Stimulated activated CD4-positive, alpha-beta T cell treated with anti-CD3 and anti-CD28 coated beads, Interleukin-1b, Interleukin-23, amount 100 ng/mL, for 48 hours (primary cell): ENCODE results near the gene PTPRN2.
"Not testable (repeated sequence)": the region's sequence is repeated elsewhere in the genome, so short reads cannot be mapped to it uniquely, and the experiment has no call there.

Experiments
- DNase-seq: peaks from one replicate; pipeline ENCODE4 v3.0.0-alpha.2; 2020

PTPRN2 gene

DNA sequence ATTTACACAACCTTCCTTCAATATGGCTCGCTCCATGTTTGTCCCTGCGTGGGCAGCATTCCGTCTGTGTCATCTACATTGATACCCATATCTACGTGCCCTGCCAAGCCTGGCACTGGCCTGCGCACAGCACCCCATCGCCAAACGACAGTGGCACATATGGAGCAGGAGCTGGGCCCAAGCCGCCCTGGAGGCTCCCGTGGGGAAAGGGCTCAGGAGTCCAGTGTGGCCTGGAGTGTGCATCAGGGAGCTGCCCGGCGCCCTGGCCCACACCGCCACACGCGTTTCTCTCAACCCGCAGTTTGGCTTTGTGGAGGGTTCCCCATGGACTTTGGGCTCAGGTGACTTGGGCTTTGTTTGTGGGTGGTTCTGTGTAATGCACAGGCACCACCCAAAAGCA lies 273.2 kb downstream of the PTPRN2 start:
- DNase-seq: no peak

DNA sequence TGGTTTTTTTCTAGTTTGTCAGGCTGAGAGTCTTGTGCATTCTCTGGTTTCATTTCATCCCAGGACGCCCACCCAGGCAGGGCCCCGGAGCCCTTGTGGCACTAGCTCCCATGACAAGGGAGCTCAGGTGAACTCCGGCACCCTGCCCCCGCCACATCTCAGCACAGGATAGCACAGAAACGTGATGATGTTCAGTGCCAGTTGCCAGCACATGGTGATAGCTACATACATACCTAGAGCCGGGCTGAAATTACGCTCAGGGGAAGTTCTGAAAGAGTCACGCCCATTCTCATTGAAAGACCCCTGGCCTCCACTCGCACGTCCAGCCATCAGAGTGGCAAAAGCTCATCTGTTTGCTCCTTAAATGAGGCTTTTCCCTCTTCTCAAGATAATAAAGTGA lies 273.7 kb downstream of the PTPRN2 start:
- no peak for DNase-seq

GRCh38 chr7:158312789-158313188 lies 274.8 kb downstream of the PTPRN2 start:
- DNase-seq: no peak

- no peak for DNase-seq
These were observed 275.8 kb downstream of the PTPRN2 start for GRCh38 chr7:158311791-158312190.

DNA sequence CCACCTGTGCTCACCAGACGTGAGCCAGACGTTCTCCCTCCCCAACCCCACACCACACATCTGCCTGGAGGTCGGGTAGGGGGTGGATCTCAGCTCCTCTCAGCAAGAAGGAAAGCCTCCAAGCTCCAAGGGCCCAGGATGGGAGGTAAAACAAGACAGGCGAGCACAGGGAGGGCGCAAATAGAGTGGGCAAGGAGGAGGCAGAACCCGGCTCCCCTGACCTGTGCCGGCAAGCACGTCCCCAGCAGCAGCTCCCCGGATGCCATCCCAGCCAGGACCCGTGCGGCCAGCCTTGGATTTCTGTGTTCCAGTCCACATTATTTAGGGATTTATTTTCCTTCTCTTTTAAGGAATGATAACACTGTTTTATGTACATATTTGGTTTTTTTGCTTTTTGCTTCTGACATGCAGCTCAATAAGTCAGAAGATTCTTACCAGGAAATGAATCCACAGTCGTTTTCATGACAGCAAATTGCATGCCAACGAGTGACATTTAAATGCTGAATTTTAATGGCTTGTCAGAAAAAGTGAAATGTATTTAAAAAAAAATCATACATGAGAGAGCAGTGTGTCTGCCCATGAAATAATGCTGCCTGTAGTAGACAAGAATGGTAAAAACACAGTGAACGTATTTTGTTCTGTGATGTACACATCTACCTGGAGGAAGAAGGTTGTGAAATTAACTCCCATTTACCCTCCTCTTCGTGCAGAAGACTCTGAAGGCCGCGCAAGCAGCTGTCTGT lies 276.5 kb downstream of the PTPRN2 start:
- DNase-seq: no peak

- DNase-seq: no peak
These were observed 277.5 kb downstream of the PTPRN2 start for GRCh38 chr7:158309868-158310763.

- DNase-seq: no peak
These were observed 279.6 kb downstream of the PTPRN2 start for GRCh38 chr7:158308001-158308400.

- not testable (repeated sequence) for DNase-seq
These were observed 283.6 kb downstream of the PTPRN2 start for GRCh38 chr7:158304072-158304471.

- no peak for DNase-seq
These were observed 284.5 kb downstream of the PTPRN2 start for GRCh38 chr7:158303121-158303520.

DNA sequence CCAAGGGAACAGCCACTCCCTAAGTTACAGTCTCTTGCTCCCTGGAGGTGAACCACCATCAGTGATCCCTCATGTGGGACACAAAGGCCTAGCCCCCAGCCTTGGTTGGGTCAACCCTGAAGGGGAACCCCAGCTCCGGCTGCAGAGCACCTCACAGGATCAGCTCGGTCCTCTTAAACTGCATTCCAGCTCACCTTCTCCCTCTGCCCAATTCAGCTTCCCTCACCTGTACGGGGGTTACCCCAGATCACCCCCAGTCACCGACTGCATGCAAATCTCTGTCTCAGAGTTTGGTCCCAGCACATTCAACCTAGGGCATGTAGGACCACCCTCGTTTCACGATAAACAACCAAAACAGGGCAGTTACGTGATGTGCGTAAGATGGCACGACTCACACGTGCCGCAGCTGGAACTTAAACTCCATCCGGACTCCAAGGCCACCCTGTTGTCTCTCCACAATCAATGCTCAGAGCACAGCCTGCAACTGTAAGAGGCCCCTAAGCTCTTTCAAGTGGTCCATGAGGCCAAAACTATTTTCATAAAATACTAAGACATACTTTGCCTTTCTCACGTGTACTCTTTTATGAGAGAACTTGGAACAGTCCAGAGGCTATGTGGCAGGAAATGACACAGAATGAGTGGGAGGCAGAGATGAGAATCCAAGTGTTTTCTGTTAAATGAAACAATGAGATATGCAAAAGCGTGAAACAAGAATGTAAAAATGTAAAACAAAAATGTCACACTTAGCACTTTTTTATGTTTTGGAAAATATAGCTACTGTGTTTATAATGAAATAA lies 285.2 kb downstream of the PTPRN2 start:
- no peak for DNase-seq

- no peak for DNase-seq
These were observed 286.4 kb downstream of the PTPRN2 start for GRCh38 chr7:158301207-158301606.

DNA sequence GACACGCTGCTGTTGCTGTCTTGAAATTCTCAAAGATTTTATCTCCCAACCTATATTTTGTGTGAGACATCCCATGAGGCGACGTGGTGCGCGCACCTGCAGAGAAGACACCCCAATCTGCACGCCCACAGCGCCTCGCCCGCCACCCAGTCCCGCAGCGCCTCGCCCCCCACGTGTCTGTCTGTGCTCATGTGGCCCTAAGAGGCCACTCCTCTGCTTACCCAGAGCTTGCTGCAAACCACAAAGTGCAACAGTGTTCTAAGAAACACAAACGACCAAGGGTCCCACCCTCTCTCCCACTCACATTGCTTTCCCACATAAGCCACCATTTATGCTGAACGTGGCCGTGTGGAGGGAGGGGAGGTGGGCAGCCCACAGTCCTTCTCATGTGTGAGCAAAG lies 287.2 kb downstream of the PTPRN2 start:
- DNase-seq: no peak

DNA sequence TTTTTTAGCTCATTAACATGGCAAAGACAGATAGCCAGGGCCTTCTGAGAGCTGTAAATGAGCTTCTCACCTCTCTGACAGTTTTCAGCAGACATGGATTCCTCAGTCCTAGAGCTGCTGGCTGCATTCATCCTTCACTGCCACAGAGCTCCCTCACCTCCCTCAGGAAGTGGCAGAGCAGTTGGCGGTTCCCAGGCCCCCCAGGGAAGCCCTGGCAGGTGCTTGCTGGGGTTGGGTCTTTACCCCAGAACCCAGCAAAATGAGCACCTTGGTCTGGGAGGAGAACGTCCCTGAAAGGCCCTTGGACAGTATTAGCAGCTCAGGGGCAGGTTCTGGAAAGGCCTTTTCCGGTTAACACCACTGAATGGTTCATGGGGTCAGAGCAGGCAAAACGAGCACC lies 288.0 kb downstream of the PTPRN2 start:
- DNase-seq: no peak

GRCh38 chr7:158296798-158297104 lies 290.9 kb downstream of the PTPRN2 start:
- DNase-seq: no peak

DNA sequence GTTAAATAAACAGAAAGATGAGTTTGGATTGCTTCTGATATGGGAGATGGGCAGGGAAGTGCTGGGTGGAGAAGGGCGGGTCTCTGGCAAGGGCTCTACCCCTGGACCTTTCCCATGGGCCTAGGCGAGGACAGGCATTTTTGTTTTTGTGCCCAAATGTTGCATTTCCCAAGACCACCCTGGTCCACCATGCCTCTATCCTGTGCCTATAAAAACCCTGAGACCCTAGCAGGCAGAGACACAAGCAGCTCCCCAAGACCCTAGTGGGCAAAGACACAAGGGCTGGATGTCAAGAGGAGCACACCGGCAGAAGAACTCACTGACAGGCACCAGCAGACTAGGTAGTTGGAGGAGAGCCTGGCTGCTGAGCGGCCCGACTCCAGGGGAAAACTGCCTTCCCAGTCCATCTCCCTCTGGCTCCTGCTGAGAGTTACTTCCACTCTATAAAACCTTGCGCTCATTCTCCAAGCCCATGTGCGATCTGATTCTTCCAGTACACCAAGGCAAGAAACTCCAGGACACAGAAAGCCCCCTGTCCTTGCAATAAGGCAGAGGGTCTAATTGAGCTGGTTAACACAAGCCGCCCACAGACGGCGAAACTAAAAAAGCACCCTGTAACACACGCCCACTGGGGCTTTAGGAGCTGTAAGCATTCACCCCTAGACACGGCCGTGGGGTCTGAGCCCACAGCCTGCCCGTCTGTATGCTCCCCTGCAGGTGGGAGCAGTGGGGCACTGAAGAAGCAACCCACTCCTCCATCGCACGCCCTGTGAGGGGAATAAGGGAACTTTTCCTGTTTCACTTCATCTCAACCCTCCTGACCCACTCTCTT lies 291.4 kb downstream of the PTPRN2 start:
- no peak for DNase-seq

DNA sequence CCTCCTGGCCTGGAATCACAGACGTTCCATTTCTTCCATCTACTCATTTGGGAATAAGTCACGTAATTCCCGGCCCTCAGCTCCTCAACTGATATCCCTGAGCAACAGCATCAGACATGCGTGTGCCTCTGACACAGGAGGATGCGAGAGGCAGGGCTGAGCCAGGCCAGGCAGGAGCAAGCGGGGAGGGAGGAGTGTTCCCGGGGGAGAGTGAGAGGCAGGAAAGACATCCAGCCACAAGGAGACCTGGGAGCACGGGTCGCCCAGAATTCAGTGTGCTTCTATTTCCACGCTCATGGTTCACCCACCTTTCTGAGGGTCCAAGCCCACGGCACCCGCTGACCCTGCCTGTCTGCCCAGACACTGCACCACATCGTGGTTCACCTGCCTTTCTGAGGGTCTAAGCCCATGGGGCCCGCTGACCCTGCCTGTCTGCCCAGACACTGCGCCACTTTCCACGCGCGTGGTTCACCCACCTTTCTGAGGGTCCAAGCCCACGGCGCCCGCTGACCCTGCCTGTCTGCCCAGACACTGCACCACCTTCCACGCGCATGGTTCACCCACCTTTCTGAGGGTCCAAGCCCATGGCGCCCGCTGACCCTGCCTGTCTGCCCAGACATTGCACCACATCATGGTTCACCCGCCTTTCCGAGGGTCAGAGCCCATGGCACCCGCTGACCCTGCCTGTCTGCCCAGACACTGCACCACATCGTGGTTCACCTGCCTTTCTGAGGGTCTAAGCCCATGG lies 293.0 kb downstream of the PTPRN2 start:
- not testable (repeated sequence) for DNase-seq

GRCh38 chr7:158292948-158293347 lies 294.7 kb downstream of the PTPRN2 start:
- no peak for DNase-seq

DNA sequence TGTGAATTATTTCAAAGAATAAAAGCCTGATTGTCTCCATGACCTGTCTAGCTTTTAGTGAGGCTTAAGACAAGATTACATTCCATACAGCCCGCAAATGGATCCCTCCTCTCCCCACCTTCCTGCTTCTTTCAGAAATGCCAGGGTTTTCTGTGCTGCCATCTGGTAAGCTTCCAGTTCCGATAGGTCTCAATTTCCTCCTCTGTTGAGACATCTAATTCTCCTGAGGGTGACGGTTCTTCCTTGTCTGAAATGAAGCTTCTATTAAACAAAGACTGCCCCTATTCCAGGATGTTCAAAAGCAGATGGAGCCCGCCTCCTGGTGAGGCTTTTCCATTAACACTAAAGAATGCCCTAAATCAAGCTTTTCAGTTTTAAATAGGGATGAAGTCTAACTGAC lies 295.6 kb downstream of the PTPRN2 start:
- no peak for DNase-seq

GRCh38 chr7:158289761-158290523 lies 297.7 kb downstream of the PTPRN2 start:
- no peak for DNase-seq

- no peak for DNase-seq
These were observed 298.4 kb downstream of the PTPRN2 start for GRCh38 chr7:158289231-158289630.

GRCh38 chr7:158286210-158286609 lies 301.4 kb downstream of the PTPRN2 start:
- DNase-seq: no peak
